DMS79 (cell line): Measurements from ENCODE around the gene ARL3.
"Not testable (repeated sequence)": the region's sequence is repeated elsewhere in the genome, so short reads cannot be mapped to it uniquely, and the experiment has no call there.

Experiments used
- DNase-seq: peaks from one replicate; lab custom pipeline; 2025; lab: John Stamatoyannopoulos, UW

ARL3 gene

DNA sequence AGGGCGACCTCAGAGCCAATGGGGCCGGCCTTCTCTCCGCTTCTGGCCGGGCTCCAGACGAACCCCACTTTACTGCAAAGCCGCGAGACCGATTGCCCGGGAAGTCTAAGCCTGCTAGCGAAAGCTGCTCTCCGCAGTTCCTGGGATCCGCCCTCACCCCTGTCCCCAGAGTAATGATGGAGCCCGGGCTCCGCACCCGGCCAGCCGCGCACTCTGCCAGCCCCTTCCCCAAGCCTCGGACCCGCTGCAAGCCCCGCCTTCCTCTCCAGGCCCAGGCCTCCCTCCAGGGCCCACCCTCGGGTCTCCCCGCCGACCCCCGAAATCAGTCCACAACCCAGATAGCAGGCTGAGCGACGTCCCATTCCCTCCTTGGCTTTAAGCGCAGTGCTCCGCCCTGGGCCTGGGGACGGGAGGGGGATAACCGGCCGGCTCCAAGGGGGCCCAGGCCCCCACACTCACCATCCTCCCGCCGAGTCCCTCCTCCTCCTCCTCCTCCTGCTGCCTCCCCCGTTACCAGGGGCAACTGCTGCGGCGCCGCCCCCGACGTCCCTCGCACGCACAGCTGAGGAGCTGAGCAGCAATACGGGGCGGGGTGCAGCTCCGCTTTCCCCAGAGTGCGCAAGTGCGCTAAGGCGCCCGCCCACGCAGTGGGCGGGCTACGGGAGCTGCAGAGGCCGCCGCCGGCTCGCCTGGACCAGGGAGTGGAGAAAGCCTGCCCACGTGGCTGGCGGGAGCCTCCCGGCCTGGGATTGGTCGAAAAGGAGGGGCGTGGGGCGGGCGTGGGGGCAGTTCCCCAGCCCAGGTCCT, at the start of gene ARL3:
TSS of gene ARL3 (minus strand) at position 584 of the 807 bp plus-strand sequence. CDS start at position 462, 122 bp downstream.
- peak; percentile 87 for DNase-seq

DNA sequence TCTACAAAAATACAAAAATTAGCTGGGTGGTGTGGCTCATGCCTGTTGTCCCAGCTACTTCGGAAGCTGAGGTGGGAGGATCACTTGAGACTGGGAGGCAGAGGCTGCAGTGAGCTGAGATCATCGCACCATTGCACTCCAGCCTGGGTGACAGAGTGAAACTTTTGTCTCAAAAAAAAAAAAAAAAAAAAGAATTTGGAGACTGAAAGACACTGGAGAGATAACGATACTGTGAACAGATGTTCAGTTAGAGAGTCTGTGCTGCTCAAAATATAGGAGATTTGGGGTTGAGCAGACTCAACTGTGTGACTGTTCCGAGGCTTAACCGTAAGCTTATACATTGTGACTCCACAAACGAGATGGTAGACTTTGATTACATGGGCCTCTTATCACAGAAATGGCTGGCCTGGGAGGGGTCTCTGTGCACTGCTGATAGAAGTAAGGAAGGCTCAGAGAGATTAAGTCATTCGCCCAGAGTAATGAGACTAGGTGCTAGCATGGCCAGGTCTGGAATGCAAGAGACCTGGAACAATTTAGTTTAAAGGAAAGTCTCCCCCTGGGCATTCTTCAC, 48.9 kb upstream of the ARL3 start:
- no peak for DNase-seq

- no peak for DNase-seq
Measured at GRCh38 chr10:102762401-102763015, 48.3 kb upstream of the ARL3 start.

DNA sequence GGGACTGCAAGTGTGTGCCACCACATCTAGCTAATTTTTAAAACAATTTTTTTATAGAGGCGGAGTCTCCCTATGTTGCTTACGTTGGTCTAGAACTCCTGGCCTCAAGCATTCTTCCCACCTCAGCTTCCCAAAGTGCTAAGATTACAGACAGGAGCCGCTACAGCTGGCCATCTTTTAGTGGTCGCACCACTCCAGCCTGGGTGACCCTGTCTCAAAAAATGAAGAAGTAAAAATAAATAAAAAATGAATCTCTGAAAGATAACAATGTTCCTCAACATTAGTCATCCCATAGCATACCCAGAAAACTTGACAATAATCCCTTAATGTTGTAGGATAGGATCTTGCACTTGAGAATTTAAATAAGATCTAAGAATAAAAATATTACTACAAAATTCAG, 47.8 kb upstream of the ARL3 start:
- DNase-seq = no peak

- no peak for DNase-seq
Measured at GRCh38 chr10:102759497-102760210, 45.5 kb upstream of the ARL3 start.

- not testable (repeated sequence) for DNase-seq
Measured at GRCh38 chr10:102758933-102759262, 44.7 kb upstream of the ARL3 start.

GRCh38 chr10:102758240-102758932, 44.2 kb upstream of the ARL3 start:
- DNase-seq = no peak

- no peak for DNase-seq
Measured at GRCh38 chr10:102757323-102757722, 43.1 kb upstream of the ARL3 start.

- no peak for DNase-seq
Measured at GRCh38 chr10:102753718-102754117, 39.5 kb upstream of the ARL3 start.

DNA sequence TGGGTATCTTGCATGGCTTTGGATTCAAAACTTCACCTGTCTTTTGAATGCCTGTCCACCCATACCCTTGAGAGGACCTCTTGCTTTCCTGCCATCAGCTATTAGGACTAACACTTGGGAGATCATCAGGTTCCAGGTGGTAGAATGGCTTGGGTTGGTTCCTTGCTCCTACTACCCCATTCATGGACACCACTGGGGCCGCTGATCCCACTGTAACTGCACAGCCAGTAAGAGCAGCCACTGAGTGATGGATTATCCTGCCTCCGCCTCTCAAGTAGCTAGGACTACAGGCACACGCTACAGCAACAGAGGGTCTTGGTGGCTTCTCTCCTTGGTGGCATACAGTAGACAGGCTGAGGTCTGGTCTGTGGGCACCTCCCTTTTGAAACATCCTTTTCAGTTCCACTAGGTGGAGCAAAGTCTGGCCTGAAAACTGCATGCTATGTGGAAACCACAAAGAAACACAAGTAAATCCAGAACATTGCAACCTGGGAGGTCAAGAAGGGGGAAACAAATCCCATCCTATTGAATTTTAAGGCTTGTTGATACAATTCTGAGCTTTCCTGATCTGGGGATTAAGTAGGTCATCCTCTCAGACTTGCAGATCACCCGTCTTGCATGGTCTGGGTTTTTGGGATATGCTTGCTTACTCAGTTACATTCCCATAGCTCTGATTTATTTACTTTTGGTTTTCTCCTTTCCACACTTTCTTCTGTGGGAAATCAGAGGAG, 38.9 kb upstream of the ARL3 start:
- DNase-seq = no peak

DNA sequence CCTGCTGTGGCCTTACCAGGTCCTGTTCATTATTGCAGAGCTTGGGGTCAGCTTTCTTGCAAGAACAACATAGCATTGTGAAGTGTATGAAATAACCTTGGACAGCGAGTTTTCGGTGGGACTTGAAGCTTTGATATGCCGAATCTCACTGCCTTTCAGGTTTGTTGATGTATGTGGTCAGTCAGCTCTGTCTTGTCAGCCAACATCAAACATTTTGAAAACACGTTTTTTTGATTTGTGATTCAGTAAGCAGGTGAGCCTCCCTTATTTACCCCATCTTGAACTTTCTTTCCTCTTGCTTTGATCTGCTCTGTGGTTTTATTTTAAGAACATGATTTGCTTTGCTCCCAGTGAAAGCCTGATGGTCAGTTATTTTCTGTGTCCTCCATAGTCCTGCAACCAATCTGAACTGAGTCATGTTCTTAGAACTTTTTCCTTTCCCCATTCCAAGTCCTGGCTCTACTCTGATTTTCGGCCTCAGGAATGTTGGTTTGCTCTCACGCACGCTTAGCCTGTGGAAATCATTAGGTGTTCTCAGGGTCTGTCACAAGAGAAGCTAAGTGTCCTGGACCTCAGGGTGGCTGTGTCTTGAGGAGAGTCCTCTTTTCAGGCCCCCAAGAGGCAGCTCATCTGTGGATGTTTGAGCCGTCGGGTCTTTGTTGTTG, 38.2 kb upstream of the ARL3 start:
- no peak for DNase-seq

DNA sequence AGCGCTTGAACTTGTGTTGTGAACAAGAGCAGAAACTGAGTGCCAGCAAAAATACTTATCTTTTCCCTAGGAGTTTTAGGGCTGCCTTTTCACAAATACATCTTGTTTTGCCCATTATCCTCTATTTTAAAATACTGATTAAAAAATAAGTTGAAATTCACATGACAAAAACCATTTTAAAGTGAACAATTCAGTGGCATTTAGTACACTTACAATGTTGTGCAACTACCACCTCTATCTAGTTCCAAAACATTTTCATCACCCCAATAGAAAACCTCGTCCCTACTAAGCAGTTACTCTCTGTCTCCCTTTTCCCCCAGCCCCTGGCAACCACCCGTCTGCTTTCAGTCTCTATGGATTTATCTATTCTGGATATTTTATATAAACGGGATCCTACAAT, 31.0 kb upstream of the ARL3 start:
- DNase-seq = no peak

DNA sequence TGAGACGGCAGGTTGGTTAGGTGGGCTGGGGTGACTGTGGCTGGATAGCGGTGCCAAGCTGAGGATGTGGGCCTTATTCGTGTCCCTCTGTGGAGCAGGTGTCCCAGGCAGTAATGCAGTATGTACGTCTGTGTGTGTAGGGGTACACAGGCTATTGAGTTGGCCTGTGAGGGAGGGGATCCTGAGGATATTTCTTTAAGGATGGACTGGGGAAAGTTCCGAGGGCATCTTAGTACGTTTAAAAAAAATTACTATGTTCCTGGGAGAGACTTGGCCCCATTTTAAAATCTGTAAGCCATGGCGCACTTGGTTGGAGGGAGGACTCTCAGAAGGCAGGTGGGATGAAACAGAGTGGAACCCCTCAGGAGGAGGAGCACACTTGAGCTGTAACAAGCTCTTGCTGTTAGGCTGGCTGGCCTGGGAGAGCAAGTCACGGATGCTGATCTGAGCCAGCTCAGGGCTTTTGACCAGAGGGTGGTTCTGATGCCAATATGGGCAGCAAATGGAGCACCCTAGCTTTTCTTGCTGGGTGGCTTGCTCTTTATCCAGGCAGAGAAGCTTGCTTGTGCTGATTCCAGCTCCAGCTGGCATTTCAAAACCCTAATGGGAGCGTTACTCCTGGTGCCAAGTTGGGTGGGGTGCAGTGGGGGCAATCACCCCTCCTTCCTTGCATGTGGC, 30.3 kb upstream of the ARL3 start:
- peak; percentile 73 for DNase-seq

GRCh38 chr10:102743588-102744373, 29.6 kb upstream of the ARL3 start, which contains the start of gene WBP1L:
Gene WBP1L (plus strand): TSS chr10:102743948. CDS start chr10:102744054, 106 bp downstream.
- DNase-seq = peak; percentile 90

- no peak for DNase-seq
Measured at GRCh38 chr10:102743078-102743587, 28.9 kb upstream of the ARL3 start.

GRCh38 chr10:102742313-102742712, 28.1 kb upstream of the ARL3 start:
- not testable (repeated sequence) for DNase-seq

DNA sequence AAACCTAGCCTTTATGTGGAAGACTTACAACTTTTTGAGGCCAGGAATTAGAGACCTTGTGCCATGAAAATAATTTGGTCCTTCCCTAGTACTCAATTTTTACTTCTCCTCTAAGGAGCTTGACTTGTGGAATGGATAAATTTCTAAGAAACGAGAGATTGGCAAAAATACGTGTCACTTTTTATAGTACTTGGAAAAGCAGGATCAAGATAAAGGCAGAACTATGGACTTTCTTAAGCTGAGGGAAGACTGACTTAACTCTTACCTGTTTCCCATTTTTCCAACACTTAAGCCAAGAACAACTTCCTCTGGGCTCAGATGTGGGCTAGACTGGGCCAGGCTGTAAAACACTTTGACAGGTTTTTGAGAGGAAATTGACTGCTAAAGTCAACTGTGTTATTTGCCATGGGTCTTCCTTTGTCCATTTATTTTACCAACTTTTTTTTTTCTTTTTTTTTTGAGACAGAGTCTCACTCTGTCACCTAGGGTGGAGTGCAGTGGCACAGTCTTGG, 27.6 kb upstream of the ARL3 start:
- no peak for DNase-seq

DNA sequence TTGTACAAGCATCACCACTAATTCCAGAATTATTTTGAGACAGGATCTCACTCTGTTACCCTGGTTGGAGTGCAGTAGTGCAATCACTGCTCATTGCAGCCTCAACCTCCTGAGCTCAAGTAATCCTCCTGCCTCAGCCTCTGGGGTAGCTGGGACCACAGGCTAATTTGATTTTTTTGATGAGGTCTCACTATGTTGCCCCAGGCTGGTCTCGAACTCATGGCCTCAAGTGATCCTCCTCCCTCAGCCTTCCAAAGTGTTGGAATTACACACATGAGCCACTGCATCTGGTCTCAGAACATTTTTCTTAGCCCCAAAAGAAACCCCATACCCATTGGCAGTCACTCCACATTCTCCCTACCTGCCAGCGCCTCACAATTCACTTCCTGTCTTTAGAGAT, 26.0 kb upstream of the ARL3 start:
- no peak for DNase-seq

DNA sequence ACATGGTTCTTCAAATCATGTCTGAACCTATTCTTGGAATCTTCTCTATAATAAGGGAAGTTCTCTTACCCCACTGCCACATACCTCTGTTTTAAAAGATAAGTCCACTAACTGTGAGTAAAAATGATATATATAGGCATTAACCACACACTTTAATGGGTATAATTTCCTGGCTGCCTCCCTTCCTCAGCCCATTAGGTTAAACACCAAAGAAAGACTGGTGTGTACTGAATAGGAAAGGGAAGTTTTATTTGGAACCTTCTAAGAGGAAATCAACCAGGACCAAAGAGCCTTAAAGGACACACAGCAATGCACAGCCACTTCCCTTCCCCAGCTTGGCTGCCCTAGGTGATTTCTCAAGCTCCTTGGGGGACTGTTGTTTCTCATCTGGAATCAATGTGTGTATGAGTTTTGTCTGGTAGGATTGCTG, 24.5 kb upstream of the ARL3 start:
- DNase-seq = no peak
